HG02588 (cell line): ENCODE data around the gene DNAJC15.

ENCODE experiments used
- ATAC-seq: cut with Tn5 transposase; IDR thresholded peaks from one replicate; pipeline ENCODE4 v1.9.1; 2021; ENCODE audit warnings: mild to moderate bottlenecking, moderate library complexity; ENCODE audit not compliant: unreplicated experiment

DNAJC15 gene

DNA sequence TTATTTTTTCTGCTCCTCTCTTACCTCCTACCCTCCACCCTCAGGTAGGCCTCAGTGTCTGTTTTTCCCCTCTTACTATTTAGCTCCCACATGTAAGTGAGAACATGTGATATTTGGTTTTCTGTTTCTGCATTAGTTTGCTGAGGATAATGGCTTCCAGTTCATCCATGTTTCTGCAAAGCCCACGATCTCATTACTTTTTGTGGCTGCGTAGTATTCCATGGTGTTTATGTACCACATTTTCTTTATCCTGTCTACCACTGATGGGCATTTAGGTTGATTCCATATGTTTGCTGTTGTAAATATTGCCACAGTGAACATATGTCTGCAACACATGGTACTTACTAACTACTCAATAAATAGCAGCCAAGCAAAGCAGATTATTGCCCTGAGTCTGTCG lies 56.8 kb downstream of the DNAJC15 start:
- no peak for ATAC-seq

DNA sequence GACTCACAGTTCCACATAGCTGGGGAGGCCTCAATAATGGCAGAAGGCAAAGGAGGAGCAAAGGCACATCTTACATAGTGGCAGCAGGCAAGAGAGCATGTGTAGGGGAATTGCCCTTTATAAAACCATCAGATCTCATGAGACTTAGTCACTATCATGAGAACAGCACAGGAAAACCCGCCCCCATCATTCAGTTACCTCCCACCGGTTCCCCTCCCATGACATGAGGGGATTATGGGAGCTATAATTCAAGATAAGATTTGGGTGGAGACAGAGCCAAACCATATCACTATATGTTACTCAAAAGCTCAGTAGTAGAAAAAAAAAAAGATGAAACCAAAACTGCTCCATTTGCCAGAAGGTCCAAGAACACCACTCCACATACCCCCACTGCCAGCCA lies 58.5 kb downstream of the DNAJC15 start:
- no peak for ATAC-seq

DNA sequence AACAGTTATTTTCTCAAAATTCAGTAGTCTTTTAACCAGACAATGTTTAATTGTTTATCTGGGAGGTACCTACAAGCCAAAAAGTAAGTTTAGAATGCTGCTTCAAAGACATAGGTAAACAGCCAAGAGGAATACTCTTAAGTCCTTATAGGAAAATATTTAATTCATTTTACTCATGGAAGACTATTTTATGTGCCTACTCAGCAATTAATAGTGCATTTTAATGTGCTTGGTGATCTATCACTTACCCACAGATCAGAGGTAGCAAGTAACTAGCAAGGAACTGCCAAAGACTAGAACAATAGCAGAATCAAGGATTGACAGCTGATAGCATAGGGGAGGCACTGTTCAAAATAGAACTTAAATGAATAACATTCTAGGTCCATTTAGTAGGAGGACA lies 60.4 kb downstream of the DNAJC15 start:
- ATAC-seq, result no peak

DNA sequence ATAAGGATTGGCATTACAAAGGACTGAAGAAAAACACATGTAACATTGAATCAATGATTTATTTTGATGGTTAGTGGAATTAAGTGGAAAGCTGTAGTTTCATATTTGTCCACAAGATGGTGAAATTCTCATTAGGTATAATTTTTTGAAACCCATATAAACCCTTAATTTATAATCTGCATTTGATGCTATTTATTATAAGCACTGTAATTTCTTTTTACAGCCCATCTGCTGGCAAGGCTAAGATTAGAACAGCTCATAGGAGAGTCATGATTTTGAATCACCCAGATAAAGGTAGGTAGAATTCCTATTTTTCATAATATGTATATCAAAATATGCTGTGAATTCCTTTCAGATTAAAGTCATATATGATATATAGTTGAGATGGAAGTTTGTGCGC lies 62.2 kb downstream of the DNAJC15 start:
- ATAC-seq, result no peak

DNA sequence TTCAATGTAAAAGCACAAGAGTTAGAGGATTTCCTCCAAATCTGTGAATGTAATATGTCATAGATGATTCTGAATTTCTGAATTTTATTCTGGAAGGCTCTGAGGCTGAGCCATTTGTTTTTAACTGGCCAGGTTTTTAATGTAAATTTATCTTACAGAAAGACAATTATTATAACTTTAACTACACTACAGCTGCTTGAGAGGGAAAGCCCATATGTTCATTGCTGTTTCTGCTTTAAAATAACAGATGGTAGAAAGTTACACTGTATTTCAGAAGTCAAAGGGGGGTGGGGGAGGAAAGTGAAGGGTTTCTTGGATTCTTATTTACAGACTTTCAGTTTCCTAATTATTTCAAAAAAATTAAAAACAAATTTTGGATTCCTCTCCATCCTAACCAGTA lies 62.8 kb downstream of the DNAJC15 start:
- no peak for ATAC-seq

DNA sequence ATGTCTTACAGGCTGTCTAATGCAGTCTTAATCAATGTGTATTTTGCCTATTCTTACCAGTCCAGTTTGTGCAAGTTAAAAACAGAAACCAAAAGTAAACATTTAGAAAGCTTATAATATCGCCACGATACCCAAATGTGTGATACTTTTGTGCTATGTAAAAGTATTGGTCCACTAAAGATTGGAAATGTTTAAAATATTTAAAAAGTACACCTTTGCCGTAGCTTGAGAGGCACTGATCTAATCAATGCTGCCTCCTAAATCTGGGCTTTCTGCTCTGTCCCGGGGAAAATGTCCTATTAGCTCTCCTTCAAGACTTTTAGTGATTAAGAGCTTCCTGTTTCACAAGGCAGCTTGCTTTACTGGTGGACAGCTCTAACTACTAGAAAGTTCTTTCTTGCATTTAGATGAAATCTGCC lies 64.7 kb downstream of the DNAJC15 start:
- no peak for ATAC-seq

DNA sequence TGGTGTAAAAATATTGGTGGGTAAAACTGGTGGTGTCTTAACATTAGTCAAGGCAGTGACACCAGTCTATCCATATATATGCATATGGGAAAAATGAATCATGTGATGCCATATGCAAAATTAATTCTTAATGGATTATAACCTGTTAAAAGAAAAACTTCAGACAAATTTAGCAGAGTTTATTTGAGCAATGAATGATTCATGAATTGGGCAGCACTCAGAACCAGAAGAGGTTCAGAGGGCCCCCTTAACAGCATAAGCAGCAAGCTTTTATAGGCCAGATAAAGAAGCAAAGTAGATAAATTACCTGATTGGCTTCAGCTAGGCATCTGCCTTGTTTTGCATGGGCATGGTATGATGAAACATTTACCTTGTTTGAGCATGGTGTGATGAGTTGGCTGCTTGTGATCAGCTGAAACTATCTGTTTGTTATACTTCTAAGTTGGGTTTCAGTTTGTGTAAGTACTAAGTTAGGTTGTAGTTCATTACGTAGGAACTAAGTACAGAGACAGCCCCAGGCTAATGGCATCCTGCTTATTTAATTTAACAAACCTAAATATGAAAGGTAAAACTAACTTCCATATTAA lies 66.6 kb downstream of the DNAJC15 start:
- ATAC-seq, result no peak

DNA sequence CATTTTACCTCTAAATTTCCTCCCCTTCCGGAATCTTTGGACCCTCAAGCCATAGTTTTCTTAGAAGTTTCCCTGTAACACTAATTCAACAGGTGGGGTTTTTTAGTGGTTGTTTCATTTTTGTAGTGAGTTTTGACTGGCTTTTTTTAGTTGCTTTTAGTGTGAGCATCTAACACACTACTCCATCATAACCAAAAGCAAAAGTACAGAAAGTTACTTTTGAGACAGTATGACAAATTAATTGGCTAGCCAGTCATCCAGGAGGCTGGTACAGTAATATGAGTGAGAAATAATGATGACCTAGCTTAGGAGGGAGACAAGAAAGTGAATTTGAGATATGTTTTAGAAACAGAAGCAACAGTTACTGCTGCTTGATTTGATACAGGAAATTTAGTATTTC lies 71.5 kb downstream of the DNAJC15 start:
- peak; percentile 92 for ATAC-seq

DNA sequence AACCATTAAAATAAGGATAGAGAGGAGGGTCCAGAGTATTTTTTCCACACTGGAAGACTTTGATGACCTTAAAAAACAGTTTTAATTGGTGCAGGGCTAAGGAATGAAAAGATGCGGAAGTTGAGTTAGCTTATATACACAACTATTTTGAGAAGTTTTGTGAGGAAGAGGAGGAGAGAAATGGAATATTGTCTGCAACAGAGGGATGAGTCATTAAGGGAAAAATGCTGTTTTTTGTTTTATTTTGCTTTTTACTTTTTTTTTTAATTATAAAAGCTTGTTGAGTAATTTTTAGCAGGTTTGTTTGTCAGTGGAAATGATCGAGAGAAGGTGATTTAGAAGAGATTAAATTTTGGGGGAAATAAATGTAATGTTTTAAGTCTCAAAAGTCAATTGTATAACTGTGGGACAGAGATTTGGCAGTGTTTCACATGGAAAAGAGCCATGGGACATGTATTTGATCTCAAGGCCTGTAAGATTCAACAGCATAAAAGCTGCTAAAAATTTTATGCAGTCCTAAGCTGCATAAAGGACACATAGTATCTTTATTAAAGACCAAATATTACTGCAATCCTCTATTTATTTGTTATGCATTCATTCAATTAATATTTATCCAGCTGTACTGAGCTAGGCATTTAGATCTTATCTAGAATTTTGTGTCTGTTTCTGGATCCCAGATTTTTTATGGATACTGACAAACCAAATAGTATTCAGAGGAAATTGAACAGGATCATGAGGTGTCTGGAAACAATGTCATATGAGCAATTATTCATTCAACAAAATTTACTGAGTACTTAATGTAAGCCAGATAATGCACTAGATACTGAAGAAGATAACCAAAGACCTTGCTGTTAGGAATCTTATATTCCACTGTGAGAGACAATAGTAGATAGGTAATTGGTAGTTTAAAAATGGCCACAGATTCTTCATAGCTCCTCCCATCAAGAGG lies 72.7 kb downstream of the DNAJC15 start:
- ATAC-seq, result no peak

DNA sequence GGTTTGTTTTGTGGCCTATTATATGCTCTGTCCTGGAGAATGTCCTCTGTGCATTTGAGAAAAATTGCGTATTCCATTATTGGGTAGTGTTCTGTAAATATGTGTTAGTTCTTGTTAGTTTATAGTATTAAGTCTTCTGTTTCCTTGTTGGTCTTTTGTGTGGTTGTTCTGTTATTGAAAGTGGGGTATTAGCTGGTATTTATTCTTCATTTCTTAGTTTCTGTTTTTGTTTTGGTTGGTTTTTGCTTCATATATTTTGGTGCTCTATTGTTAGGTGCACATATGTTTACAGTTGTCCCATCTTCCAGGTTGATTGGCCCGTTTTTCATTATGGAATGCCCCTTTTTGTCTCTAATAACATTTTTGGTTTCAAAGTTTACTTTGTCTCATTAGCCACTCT lies 77.3 kb downstream of the DNAJC15 start:
- ATAC-seq, result no peak

DNA sequence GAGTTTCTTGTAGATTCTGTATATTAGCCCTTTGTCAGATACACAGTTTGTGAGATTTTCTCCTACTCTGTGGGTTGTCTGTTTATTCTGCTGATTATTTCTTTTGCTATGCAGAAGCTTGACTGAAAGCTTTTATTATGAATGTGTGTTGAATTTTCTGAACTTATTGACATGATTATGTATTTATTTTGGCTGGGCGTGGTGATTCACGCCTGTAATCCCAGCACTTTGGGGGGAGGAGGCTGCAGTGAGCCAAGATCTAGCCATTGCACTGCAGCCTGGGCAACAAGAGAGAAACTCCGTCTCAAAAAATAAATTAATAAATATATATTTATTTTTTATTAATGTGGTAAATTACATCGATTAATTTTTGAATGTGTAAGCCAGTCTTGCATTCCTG lies 78.9 kb downstream of the DNAJC15 start:
- no peak for ATAC-seq

DNA sequence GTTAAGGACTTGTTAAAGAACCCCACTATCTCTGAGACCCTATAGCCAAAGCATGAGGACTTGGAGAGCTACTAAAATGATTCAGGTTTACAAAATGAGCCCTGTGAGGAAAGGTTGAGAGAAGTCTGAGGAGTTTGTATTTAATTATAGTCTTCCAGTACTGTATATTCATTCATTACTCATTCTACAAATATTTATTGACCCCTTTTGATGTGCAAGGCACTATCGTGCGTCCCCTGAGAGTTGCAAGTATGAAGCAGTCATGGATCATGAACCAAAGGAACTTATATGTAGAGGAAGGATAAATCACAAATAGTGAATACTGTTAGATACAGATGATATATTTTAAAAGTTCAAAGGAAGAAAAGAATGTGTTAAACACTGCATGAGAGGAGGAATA lies 84.4 kb downstream of the DNAJC15 start:
- ATAC-seq, result no peak

DNA sequence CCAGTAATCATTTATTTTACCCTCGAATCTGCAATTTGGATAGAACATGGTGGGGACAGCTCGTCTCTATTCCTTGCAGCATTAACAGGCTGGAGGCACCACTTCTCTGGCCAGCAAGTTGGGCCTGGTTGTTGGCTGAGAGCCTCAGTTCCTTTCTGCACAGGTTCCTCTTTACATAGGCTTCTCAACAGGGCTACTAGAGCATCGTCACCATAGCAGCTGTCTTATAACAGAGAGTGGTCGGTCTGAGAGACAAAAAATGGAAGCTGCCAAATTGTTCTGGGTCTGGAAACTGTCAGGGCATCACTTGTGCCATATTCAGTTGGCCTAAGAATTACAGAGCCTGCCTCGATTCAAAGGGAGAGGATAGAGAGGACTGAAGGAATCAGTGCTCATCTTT lies 86.7 kb downstream of the DNAJC15 start:
- no peak for ATAC-seq

DNA sequence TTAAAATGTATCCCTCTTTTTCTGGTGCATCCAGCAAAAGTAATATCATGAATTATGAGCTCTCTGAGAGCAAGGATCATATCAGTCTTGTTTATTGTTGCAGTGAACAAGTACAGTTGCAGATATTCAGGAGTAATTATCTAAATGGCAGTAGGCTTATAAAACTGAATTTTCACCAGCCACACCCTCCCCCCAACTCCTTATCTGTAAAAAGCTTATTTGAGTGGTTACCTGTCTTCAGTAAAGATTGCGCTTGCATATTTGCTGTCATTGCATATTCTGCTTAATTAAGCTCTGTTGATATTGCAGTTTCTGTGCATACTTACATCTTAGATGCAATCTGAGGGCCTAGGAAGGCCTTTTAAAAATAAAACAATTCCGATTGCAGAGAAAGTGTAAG lies 87.3 kb downstream of the DNAJC15 start:
- ATAC-seq, result no peak

DNA sequence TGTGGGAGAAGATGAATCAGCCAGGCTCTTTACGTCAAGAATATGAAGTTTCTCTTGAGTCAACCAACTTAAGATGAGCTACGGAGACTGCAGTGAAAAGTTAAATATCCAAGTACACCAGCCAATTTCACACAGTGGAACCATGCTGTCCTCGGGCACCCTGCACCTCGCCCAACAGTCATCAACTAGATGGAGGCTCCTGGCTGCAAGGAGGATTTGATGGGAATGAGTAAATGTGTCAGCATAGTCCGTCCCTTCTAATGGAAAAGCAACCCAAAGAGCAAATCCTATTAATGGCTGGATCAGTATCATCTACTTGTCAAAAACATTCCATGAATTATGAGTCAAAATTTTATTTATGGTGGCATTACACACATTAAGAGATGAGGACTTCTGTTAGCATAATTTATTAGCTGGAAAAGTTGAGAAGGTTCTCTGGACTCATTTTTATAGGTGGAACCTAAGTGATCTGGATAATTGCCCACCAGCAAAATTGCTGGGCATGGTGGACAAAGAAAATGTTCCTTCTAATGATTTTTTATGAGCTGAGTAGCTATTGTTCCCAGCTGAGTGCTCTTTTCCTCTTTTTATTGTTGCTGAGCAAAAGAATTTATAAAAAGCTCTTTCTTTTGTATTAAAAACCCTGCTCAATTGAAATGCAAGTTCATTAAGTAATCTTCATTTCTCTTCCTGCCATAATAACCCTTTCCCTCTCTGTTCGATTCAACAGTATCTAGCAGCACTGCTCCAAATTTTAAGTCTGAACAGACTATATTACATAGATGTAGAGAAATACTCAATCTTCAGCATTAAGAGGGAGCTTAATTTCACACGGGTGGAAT lies 88.4 kb downstream of the DNAJC15 start:
- no peak for ATAC-seq

DNA sequence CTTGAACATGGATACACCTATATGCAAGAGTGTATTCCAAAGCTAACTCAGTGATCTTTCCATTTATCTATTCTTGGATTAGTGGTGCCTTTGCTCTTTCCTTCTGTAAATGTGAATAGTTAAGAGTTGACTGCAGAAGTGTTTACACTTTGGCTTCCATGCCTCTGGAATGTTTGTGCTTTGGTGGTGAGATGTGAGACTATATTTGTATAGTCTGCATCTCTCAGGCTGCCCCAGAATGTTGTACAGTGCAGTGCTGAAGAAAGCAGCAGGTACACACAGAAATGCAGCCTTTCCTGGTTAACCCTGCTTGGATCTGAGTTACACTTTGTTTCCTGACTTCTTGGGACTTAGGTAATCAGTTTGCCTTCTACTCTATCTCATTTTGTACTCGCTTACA lies 90.2 kb downstream of the DNAJC15 start:
- no peak for ATAC-seq

DNA sequence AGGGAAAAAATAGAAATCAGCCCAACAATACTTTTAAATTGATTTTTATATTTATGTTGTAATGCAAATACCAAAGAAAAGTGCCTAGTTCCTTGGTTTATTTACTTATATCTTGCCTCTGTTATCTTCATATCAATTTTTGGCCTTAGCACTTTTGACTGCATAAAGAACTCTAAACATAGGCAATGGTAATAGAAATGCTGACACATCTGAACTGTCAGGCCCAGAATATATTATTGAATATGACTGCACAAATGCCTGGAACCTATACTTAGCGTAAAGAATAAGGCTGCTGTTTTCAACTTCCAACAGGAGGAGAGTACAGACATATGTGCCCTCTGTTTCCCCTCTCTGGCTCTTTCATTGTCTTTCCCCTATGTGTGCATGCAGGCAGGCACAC lies 91.1 kb downstream of the DNAJC15 start:
- no peak for ATAC-seq

DNA sequence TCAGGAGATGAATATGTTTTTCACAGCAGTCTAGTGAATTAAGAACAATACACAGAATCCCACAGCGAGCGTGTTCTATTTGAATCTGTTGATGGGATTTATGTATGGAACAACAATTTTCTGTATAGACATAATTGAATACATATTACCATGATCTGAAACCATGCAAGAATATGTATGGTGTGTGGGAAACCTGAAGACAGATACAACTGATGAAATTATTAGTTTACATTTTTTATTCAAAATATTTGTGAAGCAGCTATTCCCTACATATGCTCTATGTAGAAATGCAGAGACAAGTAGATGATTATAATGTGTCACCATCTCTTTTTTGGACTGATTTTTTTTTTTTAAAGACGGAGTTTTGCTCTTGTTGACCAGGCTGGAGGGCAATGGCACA lies 91.8 kb downstream of the DNAJC15 start:
- no peak for ATAC-seq

DNA sequence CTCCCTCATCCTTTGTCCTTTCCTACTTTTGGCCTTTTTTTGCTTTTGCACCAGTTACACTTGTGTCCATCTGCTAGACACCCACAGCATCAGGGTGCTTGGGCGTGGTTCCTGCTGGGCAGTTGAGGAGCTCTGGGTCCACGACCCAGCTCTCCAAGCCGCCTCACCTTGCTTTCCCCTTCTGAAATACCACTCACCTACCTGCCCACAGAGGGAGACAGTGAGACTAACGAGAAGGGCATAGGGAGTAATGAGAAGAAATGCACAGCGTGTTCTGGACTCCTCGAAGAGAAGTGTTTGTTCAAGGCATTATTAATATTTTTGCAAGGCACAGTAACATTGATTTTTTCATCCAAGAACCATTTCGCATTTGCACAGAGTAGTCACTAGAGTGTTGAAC lies 92.9 kb downstream of the DNAJC15 start:
- no peak for ATAC-seq

DNA sequence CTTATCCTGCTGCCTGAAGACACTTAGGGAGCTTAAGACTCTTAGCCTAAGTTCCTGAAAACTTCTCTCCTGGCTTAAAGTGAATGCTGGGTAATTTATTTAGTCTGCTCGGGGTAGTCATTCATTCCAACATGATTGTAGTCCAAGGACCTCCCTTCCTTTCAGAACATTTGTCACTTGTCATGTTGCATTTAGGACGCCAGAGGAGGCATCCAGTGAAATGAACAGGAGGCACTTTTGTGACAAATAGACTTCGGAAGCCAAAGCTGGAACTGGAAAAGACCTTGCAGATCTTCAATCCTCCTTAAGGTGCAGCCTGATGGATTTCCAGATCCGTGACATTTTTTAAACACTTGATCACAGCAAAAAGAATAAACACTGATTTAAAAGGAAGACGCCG lies 95.1 kb downstream of the DNAJC15 start:
- ATAC-seq, result no peak

DNA sequence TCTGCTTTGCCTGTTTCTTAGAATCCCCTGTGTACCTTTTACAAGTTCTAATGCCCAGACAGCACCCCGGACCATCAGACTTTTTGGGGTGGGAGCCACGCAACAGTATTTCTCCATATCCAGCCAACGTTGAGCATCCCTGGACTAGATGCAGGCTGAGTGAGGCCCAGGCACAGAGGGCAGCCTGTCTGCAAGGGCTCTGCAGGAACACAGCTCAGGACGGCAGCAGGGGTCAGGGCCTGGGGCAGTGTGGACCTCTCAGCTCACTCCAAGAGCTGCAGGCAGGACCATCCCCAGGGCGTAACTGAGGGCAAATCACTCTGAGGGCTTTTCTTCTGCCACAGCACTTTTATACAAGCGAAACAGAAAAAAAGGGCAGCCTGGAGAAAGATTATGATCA lies 95.8 kb downstream of the DNAJC15 start:
- no peak for ATAC-seq

DNA sequence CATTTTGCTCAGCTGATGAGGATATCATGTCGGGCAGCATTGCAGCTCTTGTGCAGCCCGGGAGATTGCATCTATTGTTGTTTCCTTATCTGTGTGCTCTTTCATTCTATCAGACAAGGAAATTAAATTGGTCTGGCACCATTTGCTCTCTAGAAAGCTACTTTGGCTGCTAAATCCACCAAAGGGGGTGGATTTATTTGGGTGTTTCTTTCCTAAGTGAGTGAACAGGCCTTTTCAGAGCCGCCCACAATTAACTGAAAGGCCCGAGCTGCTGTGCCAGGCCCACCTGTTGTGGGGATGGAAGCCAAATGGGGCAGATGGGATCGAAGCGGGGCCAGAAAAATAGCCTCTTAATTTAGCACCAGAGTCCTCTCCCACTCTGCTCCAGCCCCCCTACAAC lies 99.4 kb downstream of the DNAJC15 start:
- ATAC-seq, result no peak
